DOHH2 (cell line): Measurements from ENCODE around the gene KIDINS220.

Experiments
- H3F3A ChIP-seq: fragments of 200-600 bp; sonication (generic), shearing (Covaris generic); 2 replicates; pipeline ENCODE4 v1.6.0; 2016; ENCODE audit warnings: antibody characterized with exemption, mild to moderate bottlenecking; ENCODE audit not compliant: control insufficient read depth, insufficient read depth
- H3K27ac ChIP-seq: fragments of 200-600 bp; sonication (generic); 2 replicates; pipeline ENCODE4 v1.5.1; 2014; ENCODE audit warnings: low read depth, mild to moderate bottlenecking, low read length, moderate library complexity
- H3K27me3 ChIP-seq: fragments of 200-600 bp; sonication (generic); 2 replicates; pipeline ENCODE4 v1.6.1; 2014; ENCODE audit warnings: mild to moderate bottlenecking, low read length, mixed read lengths; ENCODE audit not compliant: control insufficient read depth
- H3K36me3 ChIP-seq: fragments of 200-600 bp; sonication (generic); 2 replicates; pipeline ENCODE4 v1.6.1; 2014; ENCODE audit warnings: mild to moderate bottlenecking, low read length, moderate library complexity, mixed read lengths; ENCODE audit not compliant: control insufficient read depth
- H3K4me1 ChIP-seq: fragments of 200-600 bp; sonication (generic); 2 replicates; pipeline ENCODE4 v1.6.1; 2014; ENCODE audit warnings: mild to moderate bottlenecking, low read length, mixed read lengths; ENCODE audit not compliant: control insufficient read depth
- H3K4me2 ChIP-seq: fragments of 200-600 bp; sonication (generic); 2 replicates; pipeline ENCODE4 v1.6.0; 2014; ENCODE audit warnings: mild to moderate bottlenecking, low read length, moderate library complexity
- H3K4me3 ChIP-seq: fragments of 200-600 bp; sonication (generic); 2 replicates; pipeline ENCODE4 v1.5.1; 2014; ENCODE audit warnings: mild to moderate bottlenecking, low read length, mixed read lengths
- H3K79me2 ChIP-seq: fragments of 200-600 bp; sonication (generic); 2 replicates; pipeline ENCODE4 v1.6.1; 2014; ENCODE audit warnings: mild to moderate bottlenecking, low read length, mixed read lengths; ENCODE audit not compliant: control insufficient read depth
- H3K9me2 ChIP-seq: fragments of 200-600 bp; sonication (generic); replicated peaks from 2 replicates; pipeline ENCODE4 v1.6.1; 2014; ENCODE audit warnings: mild to moderate bottlenecking, low read length, mixed read lengths; ENCODE audit not compliant: control insufficient read depth
- H3K9me3 ChIP-seq: fragments of 200-600 bp; sonication (generic); 2 replicates; pipeline ENCODE4 v1.6.1; 2014; ENCODE audit warnings: antibody characterized with exemption, low read length, mixed read lengths; ENCODE audit not compliant: control insufficient read depth, insufficient read depth
- H4K20me1 ChIP-seq: fragments of 200-600 bp; sonication (generic); 2 replicates; pipeline ENCODE4 v1.6.0; 2014; ENCODE audit warnings: low read depth, mild to moderate bottlenecking, antibody characterized with exemption, low read length, moderate library complexity; ENCODE audit not compliant: control insufficient read depth, insufficient read depth
- EZH2phosphoT487 ChIP-seq: fragments of 200-600 bp; sonication (generic); IDR thresholded peaks from 2 replicates; pipeline ENCODE4 v1.6.1; 2017; ENCODE audit warnings: borderline replicate concordance, mild to moderate bottlenecking, antibody characterized with exemption, low read length, moderate library complexity, mixed read lengths
- TF ChIP-seq, protein P1 (sequence below): fragments of 200-600 bp; sonication (generic); IDR thresholded peaks from one replicate; pipeline ENCODE4 v1.5.1; 2014; ENCODE audit warnings: antibody characterized with exemption, mild to moderate bottlenecking, low read depth, low read length; ENCODE audit not compliant: poor library complexity, severe bottlenecking

Gene KIDINS220

DNA sequence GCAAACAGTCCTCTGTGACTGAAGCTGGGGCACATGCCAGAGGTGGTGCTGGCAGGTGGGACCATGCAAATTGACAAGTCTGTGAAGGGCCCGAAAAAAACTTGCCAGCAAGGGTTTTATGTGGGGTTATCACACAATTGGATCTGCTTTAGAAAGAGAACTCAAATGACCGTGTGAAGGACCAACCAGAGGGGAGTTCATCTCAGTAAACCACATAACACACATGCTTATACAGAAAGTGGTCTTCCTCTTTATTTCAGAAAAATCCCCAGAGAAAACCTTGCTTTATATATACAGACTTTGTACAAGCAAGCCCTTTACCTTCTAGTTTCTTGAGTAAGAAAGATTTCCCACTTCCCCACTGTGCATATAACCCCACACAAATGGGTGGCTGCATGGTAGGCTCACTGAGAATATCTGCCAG is 46.7 kb downstream of the KIDINS220 start:
- no peak overlapping the region for H3K27ac ChIP-seq
- H4K20me1 ChIP-seq, result no peaks in the 10 kb centered on the region
- H3K4me2 ChIP-seq, result no peak overlapping the region
- no peaks in the 10 kb centered on the region for H3F3A ChIP-seq
- H3K36me3 ChIP-seq, result peaks cover 34% of the 10 kb centered on the region
- H3K27me3 ChIP-seq, result no peaks in the 10 kb centered on the region
- H3K9me3 ChIP-seq, result no peaks in the 10 kb centered on the region
- no peak for TF ChIP-seq EZH2phosphoT487
- TF ChIP-seq, protein P1, sequence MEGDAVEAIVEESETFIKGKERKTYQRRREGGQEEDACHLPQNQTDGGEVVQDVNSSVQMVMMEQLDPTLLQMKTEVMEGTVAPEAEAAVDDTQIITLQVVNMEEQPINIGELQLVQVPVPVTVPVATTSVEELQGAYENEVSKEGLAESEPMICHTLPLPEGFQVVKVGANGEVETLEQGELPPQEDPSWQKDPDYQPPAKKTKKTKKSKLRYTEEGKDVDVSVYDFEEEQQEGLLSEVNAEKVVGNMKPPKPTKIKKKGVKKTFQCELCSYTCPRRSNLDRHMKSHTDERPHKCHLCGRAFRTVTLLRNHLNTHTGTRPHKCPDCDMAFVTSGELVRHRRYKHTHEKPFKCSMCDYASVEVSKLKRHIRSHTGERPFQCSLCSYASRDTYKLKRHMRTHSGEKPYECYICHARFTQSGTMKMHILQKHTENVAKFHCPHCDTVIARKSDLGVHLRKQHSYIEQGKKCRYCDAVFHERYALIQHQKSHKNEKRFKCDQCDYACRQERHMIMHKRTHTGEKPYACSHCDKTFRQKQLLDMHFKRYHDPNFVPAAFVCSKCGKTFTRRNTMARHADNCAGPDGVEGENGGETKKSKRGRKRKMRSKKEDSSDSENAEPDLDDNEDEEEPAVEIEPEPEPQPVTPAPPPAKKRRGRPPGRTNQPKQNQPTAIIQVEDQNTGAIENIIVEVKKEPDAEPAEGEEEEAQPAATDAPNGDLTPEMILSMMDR, result no peak
- no peak overlapping the region for H3K4me3 ChIP-seq
- no peaks in the 10 kb centered on the region for H3K4me1 ChIP-seq
- H3K79me2 ChIP-seq, result no peaks in the 10 kb centered on the region
- no peaks in the 10 kb centered on the region for H3K9me2 ChIP-seq

DNA sequence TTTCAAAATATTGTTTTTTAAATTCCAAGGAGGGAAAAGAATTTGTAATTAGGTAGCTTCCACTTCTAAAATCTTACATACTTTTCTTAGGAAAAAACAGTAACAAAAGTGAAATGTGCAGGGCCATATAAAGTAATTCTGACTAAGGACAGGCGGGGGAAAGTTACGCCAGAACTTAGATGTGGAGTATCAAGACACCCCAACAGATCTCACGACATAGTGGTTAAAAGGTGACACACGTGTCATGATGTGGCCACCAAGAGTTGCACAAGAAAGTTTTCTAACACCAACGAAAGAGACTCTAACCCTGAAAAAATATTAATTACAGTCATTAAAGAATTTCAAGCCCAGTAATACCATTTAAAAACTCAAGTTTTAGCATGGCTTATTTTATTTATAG is 51.0 kb downstream of the KIDINS220 start:
- no peak overlapping the region for H3K27ac ChIP-seq
- H3K79me2 ChIP-seq, result no peaks in the 10 kb centered on the region
- no peaks in the 10 kb centered on the region for H3F3A ChIP-seq
- TF ChIP-seq, protein P1, result no peak
- TF ChIP-seq EZH2phosphoT487, result no peak
- no peak overlapping the region for H3K4me2 ChIP-seq
- no peaks in the 10 kb centered on the region for H3K9me2 ChIP-seq
- H3K36me3 ChIP-seq, result peaks cover 44% of the 10 kb centered on the region
- no peaks in the 10 kb centered on the region for H3K27me3 ChIP-seq
- H3K4me1 ChIP-seq, result no peaks in the 10 kb centered on the region
- no peak overlapping the region for H3K4me3 ChIP-seq
- H3K9me3 ChIP-seq, result no peaks in the 10 kb centered on the region
- no peaks in the 10 kb centered on the region for H4K20me1 ChIP-seq

DNA sequence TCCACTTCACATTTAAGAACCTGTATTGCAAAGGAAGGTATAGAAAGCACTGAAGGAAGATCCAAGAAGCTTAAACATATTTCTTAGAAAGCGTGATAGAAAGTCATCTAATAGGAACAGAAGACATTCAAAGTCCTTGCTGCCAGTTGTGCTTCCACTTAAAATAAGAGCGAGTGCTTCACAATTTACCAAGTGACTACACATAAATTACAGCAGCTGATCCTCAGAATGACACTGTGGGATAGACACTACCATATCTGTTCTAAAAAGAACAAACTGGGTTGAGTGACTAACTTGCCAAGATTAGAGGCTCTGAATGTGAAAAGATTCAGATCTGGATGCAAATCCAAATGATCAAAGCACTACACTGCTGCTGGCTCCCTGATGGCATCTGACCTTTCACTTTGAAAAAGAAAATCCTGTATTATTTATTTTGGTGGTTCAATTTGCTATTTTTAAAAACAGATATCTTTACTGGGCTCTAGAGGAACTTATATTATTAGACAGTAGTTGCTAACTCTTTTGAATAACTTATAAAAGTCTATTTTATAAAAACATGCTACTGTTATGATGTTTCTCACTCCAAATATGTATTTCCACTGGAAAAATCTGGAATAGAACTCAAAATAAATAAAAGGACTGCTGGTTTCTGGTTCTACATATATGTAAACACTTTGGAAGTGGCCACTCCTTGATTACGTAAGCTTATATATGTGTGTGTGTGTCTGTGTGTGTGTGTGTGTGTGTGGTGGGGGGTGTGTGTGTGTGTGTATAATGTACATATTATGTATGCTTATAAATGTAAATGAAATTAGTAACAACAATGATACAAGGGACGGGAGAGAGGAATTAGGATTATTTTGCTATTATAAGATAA is 57.4 kb downstream of the KIDINS220 start:
- H4K20me1 ChIP-seq, result no peaks in the 10 kb centered on the region
- no peaks in the 10 kb centered on the region for H3F3A ChIP-seq
- TF ChIP-seq, protein P1, result no peak
- no peak for TF ChIP-seq EZH2phosphoT487
- no peak overlapping the region for H3K27ac ChIP-seq
- H3K27me3 ChIP-seq, result no peaks in the 10 kb centered on the region
- H3K4me2 ChIP-seq, result no peak overlapping the region
- no peaks in the 10 kb centered on the region for H3K9me3 ChIP-seq
- no peaks in the 10 kb centered on the region for H3K9me2 ChIP-seq
- no peaks in the 10 kb centered on the region for H3K79me2 ChIP-seq
- no peaks in the 10 kb centered on the region for H3K4me1 ChIP-seq
- H3K4me3 ChIP-seq, result no peak overlapping the region
- peaks cover 46% of the 10 kb centered on the region for H3K36me3 ChIP-seq
